Measurements from ENCODE around the gene ABCB8.

DNA sequence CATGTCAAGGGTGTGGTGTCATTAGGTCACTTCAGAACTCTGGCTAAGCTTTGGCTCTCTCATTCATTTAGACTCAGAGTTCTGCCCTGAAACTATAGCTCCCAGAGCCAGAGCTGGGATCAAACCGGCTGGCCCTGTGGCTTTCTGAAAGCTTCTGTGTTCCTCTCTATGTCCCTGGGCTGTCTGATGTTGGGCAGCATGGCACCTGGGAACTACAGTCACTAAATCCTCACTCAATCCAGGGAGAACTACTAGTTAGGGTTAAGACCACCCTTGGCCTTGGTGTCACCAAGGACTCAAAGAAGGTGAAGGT lies 17.2 kb upstream of the ABCB8 start:
- TF ChIP-seq, protein P1, sequence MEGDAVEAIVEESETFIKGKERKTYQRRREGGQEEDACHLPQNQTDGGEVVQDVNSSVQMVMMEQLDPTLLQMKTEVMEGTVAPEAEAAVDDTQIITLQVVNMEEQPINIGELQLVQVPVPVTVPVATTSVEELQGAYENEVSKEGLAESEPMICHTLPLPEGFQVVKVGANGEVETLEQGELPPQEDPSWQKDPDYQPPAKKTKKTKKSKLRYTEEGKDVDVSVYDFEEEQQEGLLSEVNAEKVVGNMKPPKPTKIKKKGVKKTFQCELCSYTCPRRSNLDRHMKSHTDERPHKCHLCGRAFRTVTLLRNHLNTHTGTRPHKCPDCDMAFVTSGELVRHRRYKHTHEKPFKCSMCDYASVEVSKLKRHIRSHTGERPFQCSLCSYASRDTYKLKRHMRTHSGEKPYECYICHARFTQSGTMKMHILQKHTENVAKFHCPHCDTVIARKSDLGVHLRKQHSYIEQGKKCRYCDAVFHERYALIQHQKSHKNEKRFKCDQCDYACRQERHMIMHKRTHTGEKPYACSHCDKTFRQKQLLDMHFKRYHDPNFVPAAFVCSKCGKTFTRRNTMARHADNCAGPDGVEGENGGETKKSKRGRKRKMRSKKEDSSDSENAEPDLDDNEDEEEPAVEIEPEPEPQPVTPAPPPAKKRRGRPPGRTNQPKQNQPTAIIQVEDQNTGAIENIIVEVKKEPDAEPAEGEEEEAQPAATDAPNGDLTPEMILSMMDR (IDR thresholded peaks at IDR 0.05), result no peak
- no peak for TF ChIP-seq POLR2A (IDR thresholded peaks at IDR 0.05)
